SKM-1 (cell line): ENCODE measurements around the gene PCNX1.
"Not testable (repeated sequence)": the region's sequence is repeated elsewhere in the genome, so short reads cannot be mapped to it uniquely, and the experiment has no call there.

Source experiments
- DNase-seq: peaks from one replicate; lab custom pipeline; 2025; ENCODE audit not compliant: unreplicated experiment; lab: John Stamatoyannopoulos, UW

Gene PCNX1

GRCh38 chr14:71143381-71144290 lies 236.4 kb downstream of the PCNX1 start:
- no peak for DNase-seq

- not testable (repeated sequence) for DNase-seq
Measured at GRCh38 chr14:71147335-71147734, 240.1 kb downstream of the PCNX1 start.

- DNase-seq = no peak
Measured at GRCh38 chr14:71148627-71149026, 241.4 kb downstream of the PCNX1 start.

- DNase-seq = no peak
Measured at GRCh38 chr14:71150737-71151136, 243.5 kb downstream of the PCNX1 start.

GRCh38 chr14:71155743-71156142 lies 248.5 kb downstream of the PCNX1 start:
- DNase-seq = no peak

- no peak for DNase-seq
Measured at GRCh38 chr14:71163050-71163841, 256.0 kb downstream of the PCNX1 start.

GRCh38 chr14:71163842-71164629 lies 256.8 kb downstream of the PCNX1 start:
- DNase-seq = no peak
